SKM-1 treated with dmso at 0.1 percent for 144 hours (cell line): ENCODE data around the gene COA6.
"Not testable (repeated sequence)": the region's sequence is repeated elsewhere in the genome, so short reads cannot be mapped to it uniquely, and the experiment has no call there.

ENCODE experiments used
- DNase-seq: peaks from one replicate; lab custom pipeline; 2025; ENCODE audit not compliant: unreplicated experiment; lab: John Stamatoyannopoulos, UW

Gene COA6

GRCh38 chr1:234369033-234369430, 4.2 kb upstream of the COA6 start:
- DNase-seq, result no peak

GRCh38 chr1:234369784-234370183, 3.5 kb upstream of the COA6 start:
- no peak for DNase-seq

GRCh38 chr1:234371414-234371813, 1.8 kb upstream of the COA6 start:
- DNase-seq, result no peak

DNA sequence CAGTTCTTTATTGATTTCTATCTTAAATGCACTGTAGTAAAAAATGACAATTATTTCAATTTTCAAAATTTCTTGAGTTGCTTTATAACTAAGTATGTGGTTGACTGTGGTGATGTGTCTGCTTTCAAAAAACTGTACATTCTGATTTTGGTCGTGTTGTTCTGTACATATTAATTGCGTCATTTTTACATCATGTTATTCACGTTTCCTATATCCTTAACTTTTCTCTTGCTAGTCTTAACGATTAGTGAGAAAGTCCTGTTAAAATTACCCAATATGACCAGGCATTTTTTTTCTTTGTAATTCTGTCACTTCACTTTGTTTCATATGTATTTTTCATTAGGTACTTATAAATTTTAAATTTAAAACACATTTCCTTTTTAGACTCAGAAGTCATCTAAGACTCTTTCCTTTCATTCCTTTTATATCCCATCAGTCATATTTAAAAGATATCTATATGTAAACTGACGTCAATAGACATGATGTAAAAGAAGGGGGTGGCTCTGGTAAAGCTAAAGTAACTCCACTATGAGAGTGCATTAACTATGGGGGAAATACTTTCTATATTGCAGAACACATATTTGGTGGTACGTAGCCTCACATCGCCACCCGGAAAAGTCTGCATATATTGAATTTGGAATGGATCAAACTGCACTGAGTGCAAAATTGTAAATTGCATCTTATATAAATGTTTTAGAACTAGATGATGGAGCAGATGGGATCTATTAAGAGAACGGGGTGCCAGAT, 1.1 kb upstream of the COA6 start:
- DNase-seq, result no peak

DNA sequence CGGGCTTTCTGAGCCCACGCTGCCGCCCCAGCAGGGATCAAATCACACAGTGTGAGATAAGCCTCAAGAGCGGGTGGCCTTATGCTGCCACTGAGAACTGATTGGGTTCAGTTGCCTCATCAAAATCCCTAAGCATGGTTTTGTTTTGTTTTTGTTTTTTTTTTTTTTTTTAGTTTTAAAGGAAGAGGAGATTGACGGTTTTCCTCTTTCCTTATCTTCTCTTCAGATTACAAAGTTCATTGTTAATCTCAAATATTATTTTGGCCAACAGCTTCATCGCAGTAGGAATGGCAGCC, 651 bp downstream of the COA6 start:
- DNase-seq, result no peak

DNA sequence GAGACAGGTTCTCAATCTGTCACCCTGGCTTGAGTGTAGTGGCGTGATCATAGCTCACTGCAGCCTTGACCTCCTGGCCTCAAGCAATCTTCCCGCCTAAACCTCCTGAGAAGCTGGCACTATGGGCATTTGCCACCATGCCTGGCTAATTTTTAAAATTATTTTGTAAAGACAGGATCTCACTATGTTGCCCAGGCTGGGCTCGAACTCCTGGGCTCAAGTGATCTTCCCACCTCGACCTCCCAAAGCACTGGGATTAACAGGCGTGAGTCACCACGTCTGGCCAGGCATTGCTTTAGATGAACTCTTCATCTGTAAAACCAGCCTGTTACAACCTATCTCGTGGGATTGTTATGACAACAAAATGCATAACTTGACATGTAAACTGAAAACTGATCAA, 2.4 kb downstream of the COA6 start:
- no peak for DNase-seq

DNA sequence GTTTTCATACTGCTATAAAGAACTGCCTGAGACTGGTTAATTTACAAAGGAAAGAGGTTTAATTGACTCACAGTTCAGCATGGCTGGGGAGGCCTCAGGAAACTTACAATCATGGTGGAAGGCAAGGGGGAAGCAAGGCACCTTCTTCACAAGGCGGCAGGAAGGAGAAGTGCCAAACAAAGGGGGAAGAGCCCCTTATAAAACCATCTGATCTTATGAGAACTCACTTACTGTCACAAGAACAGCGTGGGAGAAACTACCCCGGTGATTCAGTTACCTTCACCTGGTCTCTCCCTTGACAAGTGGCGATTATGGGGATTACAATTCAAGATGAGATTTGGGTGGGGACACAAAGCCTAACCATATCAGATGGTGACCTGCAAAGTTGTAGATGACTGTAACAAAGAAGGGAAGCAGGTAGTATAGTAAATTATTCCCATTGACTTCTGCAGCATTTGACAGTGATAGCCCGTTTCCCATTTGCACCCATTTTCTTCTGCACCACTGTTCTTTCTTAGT, 6.4 kb downstream of the COA6 start:
- DNase-seq, result not testable (repeated sequence)

DNA sequence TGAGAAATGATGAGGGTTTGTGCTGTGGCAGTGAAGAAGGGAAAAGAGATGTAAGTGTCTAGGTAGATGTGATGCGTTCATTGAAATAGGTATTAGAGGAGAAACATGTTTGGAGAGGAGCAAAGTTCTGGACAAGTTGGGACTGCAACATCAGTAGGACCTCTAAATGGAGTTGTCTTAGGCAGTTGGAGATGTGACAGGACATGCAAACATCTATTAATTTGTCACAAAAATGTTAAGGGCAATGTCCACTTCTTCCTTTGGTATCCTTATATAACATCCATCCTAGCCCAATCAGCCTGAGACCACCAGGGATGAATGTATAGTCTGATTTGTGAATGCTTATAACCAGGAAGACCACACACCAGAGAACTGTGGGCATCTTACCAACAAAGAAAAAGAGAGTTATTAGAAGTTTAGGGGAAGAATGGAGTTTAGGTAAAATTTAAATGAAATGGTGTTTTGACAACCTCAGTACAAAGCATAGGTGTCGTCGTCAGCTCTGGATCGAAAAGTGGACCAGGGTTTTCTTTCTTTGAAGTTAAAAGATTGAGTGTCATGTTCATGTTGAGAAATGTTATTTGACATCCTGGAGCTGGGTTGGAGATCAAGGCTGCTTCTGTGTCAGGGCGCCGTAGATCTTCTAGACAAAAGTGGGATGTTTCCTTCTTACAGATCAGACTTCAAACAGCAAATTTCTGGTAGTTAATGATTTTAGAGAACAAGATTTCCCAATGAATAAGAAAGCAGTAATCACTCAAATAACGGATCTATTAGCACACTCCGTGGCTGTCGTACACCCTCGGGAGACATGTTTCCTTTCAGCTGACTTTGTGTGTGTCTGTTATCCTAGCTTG, 8.7 kb downstream of the COA6 start:
- DNase-seq, result no peak

DNA sequence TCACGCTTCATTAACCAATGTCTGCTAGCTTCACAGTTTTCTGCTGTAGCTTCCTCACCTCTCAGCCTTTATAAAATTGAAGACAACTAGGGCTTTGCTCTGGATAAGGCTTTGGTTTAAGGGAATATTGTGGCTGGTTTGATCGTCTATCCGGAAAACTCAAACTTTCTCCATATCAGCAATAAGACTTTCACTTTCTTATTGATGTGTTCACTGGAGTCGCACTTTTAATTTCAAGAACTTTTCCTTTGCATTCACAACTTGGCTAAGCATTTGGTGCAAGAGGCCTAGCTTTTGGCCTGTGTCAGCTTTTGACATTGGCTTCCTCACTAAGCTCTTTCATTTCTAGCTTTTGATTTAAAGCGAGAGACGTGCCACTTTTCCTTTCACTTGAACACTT, 12.9 kb downstream of the COA6 start:
- DNase-seq, result no peak

- DNase-seq, result no peak
These were observed 14.8 kb downstream of the COA6 start for GRCh38 chr1:234388094-234388493.

DNA sequence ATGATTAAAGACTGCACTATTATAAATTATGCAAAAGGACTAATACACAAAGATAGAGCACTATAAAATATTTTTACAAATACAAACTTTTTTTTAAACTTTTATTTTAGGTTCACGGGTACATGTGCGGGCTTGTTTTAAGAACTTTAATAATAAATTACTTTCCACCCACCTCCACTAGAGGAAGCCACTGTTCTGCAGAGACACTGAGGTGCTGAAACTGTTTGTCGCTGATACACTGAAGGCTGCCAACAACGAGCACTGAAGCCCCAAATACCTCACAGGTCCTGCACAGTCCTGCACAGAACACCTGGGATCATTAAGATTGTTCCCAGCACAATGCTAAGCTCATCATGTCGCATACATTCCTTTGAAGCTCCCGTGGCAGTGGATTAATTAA, 19.9 kb downstream of the COA6 start:
- DNase-seq, result no peak

GRCh38 chr1:234395297-234395696, 22.0 kb downstream of the COA6 start:
- DNase-seq, result no peak

DNA sequence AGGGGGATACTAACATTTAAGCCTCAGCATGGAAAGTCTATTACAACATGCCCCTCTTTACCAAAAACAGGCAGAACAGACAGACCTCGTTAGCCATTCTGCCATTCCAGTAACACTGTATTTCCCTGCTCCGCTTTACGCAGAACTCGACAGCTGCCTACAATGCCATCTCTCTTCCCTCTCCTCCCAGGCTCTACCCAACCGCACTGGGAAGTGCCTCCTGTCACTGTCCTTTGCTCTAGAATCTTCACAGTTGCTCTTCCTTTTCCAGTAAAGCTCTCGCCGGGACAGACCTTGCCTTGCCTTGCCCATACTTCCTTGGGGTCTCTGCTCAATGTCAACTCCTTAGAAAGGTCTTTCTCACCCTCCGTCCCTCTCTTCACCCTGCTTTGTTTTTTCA, 22.8 kb downstream of the COA6 start:
- DNase-seq, result no peak

GRCh38 chr1:234396871-234397270, 23.6 kb downstream of the COA6 start:
- DNase-seq, result no peak

GRCh38 chr1:234397732-234398131, 24.5 kb downstream of the COA6 start:
- no peak for DNase-seq

GRCh38 chr1:234398849-234399381, 25.7 kb downstream of the COA6 start:
- no peak for DNase-seq

DNA sequence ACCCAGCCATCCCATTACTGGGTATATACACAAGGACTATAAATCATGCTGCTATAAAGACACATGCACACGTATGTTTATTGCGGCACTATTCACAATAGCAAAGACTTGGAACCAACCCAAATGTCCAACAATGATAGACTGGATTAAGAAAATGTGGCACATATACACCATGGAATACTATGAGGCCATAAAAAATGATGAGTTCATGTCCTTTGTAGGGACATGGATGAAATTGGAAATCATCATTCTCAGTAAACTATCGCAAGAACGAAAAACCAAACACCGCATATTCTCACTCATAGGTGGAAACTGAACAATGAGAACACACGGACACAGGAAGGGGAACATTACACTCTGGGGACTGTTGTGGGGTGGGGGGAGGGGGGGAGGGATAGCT, 26.3 kb downstream of the COA6 start:
- DNase-seq, result not testable (repeated sequence)

DNA sequence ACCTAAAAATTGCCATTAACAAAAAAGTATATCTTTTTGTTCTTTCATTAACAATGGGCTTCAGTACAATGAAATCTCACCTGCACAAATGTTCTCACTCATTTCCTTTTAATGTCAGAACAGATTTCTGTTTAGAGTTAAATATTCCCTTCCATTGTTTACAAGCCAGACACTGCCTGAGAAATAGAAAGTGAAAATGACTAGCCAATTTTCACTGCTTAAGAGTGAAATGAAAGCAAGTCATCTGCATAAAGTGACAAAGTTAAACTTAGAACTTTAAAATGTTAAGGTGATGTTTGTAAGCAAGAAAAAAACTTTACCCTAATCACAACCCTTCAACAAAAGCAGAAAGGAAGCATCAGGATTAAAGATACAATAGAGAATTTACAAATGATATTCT, 27.5 kb downstream of the COA6 start:
- no peak for DNase-seq

DNA sequence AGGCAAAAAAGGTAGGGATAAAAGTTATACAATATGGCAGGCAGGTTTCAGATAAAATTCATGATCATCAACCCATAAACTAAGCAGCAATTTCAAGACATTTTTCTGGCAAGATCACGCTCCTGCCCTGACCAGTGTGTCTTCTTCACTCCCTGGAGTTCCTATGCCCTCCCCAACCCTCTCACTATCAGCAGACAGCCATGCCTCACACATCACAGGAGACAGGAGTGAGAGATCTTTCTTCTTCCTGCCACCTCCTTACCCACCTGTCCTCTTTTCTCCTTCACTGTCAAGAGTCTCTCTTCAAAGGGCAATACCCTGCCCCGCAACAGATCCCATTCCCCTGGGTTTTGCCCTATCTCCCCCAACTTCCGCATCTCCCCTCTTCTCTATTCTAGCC, 28.4 kb downstream of the COA6 start:
- DNase-seq, result no peak

DNA sequence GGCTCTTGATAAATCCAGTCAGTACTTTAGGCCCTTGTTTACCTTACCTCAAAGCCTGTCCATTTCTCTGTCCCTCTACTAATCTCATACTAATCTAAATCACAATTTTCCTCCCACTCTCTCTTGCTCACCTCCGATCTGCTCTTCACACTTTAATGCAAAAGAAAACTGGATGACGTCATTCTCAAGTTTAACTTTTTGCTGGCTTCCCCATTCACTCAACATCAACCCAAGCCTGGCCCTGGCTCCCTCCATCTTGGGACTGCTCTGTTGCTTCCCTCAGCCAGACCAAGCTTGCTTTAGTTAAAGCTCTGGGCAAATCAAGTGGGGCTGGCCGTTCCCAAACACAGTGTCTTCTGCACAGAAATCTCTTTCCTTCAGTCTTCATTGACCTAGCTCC, 29.7 kb downstream of the COA6 start:
- no peak for DNase-seq

DNA sequence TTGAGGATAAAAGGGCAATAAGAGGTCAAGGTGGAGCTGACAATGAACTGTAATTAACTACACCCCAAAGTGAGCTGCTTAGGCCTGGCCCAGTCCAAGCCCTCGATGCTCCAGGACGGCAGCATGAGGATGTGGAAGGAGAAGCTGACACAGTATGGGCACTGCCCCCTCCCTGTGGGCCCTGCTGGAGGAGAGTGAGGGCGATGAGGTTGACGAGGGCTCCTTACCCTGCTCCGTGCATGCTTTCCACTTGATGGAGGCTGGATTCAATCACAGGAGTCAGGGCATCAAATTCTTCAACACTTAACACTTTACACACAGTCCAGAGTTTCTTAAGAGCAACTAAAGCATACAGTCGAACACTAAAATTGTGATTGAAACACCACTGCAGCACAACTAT, 32.4 kb downstream of the COA6 start:
- no peak for DNase-seq

GRCh38 chr1:234406871-234407270, 33.6 kb downstream of the COA6 start:
- no peak for DNase-seq
